Ammon's horn (tissue), 1 donor: ENCODE data around the gene ASMTL.
"Not testable (repeated sequence)": the region's sequence is repeated elsewhere in the genome, so short reads cannot be mapped to it uniquely, and the experiment has no call there.

Source experiments
- DNase-seq: peaks from one replicate; pipeline ENCODE4 v3.0.0-alpha.2; 2016; ENCODE audit warnings: low spot score

Gene ASMTL

GRCh38 chrX:1387141-1387776, 65.5 kb downstream of the ASMTL start:
- DNase-seq: no peak

- DNase-seq: no peak
These were observed 66.2 kb downstream of the ASMTL start for GRCh38 chrX:1386338-1387127.

GRCh38 chrX:1385253-1386223, 67.2 kb downstream of the ASMTL start:
- no peak for DNase-seq

- DNase-seq: no peak
These were observed 68.0 kb downstream of the ASMTL start for GRCh38 chrX:1384658-1385252.

GRCh38 chrX:1380672-1381233, 72.0 kb downstream of the ASMTL start:
- no peak for DNase-seq

- no peak for DNase-seq
These were observed 74.4 kb downstream of the ASMTL start for GRCh38 chrX:1378306-1378759.

GRCh38 chrX:1368385-1368698, 84.4 kb downstream of the ASMTL start:
- DNase-seq: no peak

GRCh38 chrX:1366363-1366762, 86.3 kb downstream of the ASMTL start:
- DNase-seq: not testable (repeated sequence)

GRCh38 chrX:1361910-1362309, 90.8 kb downstream of the ASMTL start:
- DNase-seq: no peak

- no peak for DNase-seq
These were observed 91.4 kb downstream of the ASMTL start for GRCh38 chrX:1361275-1361674.

GRCh38 chrX:1360171-1360570, 92.5 kb downstream of the ASMTL start:
- DNase-seq: no peak

GRCh38 chrX:1359477-1359873, 93.2 kb downstream of the ASMTL start:
- DNase-seq: no peak

GRCh38 chrX:1358793-1359476, 93.8 kb downstream of the ASMTL start:
- DNase-seq: no peak

GRCh38 chrX:1357993-1358392, 94.7 kb downstream of the ASMTL start:
- no peak for DNase-seq

GRCh38 chrX:1355131-1356046, 97.3 kb downstream of the ASMTL start:
- no peak for DNase-seq

GRCh38 chrX:1354036-1355019, 98.4 kb downstream of the ASMTL start:
- no peak for DNase-seq
